Lower lobe of right lung (tissue), 2 donors: ENCODE data around the gene C11orf16. TPM values are rescaled to one million over a fixed set of nuclear protein-coding genes. Genes with fewer than 3 reads are reported as not detected.

ENCODE experiments used
- ATAC-seq, 2 donors: fragments of 200-7000 bp; cut with Tn5 transposase; one replicate each; pipeline ENCODE4 v1.9.1; 2020 to 2022; ENCODE audit warnings: mild to moderate bottlenecking in 2 of 2, moderate library complexity in 2 of 2
- DNase-seq: peaks from one replicate; pipeline ENCODE4 v3.0.0-alpha.2; 2020
- H3K27ac ChIP-seq: fragments of 200-600 bp; one replicate; pipeline ENCODE4 v1.8.0; 2022
- H3K27me3 ChIP-seq: fragments of 200-600 bp; one replicate; pipeline ENCODE4 v1.8.0; 2022; ENCODE audit warnings: low read depth
- H3K36me3 ChIP-seq: fragments of 200-600 bp; one replicate; pipeline ENCODE4 v1.8.0; 2022; ENCODE audit warnings: mild to moderate bottlenecking
- H3K4me1 ChIP-seq: fragments of 200-600 bp; one replicate; pipeline ENCODE4 v1.8.0; 2022
- H3K4me3 ChIP-seq: fragments of 200-600 bp; one replicate; pipeline ENCODE4 v1.8.0; 2022; ENCODE audit warnings: mild to moderate bottlenecking
- H3K9me3 ChIP-seq: fragments of 200-600 bp; one replicate; pipeline ENCODE4 v1.8.0; 2022
- CTCF ChIP-seq: fragments of 200-600 bp; IDR thresholded peaks from one replicate; pipeline ENCODE4 v1.8.0; 2022; ENCODE audit warnings: antibody characterized with exemption, mild to moderate bottlenecking
- intact Hi-C: fragments of 100-400 bp; cut with DNase I; formaldehyde crosslinking; loops from one replicate; pipeline ENCODE4 v1.11.0; 2022
- total RNA-seq: library from RNA; stranded (reverse); fragmentation: NEBNext Ultra II Directional; extraction: Animal tissue kit (Norgen Biotek cat#: 25700); gene quantifications from one replicate; pipeline ENCODE4 v1.2.1, GENCODE V29; 2021
- donor health status: DM: no; HTN: yes; CAD: no; lungs with severe emphysema.

C11orf16 gene
- total RNA-seq, 1 donor from 2014 or later = 5.4 TPM

GRCh38 chr11:8914661-8915018 is 18.1 kb downstream of the C11orf16 start:
- ATAC-seq = no peak

GRCh38 chr11:8913961-8914660 is 18.6 kb downstream of the C11orf16 start:
- Histone ChIP-seq H3K9me3 (no peaks in the 10 kb centered on the region), H3K36me3 (peaks cover 32% of the 10 kb centered on the region), H3K4me1 (peaks cover 61% of the 10 kb centered on the region), H3K27ac (peak overlapping the region; percentile 42), H3K27me3 (no peaks in the 10 kb centered on the region), H3K4me3 (peak overlapping the region; percentile 24)
- intact Hi-C loops = no loop called here
- ATAC-seq (no peak), DNase-seq (no peak)
- peak; percentile 66 for TF ChIP-seq CTCF

More at GRCh38 chr11:8914661-8915018, 18.1 kb downstream of the C11orf16 start:
- H3K4me1 ChIP-seq = peaks cover 58% of the 10 kb centered on the region
- H3K9me3 ChIP-seq = no peaks in the 10 kb centered on the region
- DNase-seq = no peak
- no peaks in the 10 kb centered on the region for H3K27me3 ChIP-seq
- intact Hi-C loops = no loop called here
- H3K4me3 ChIP-seq = peak overlapping the region; percentile 24
- peaks cover 37% of the 10 kb centered on the region for H3K36me3 ChIP-seq
- TF ChIP-seq CTCF = no peak
- no peak overlapping the region for H3K27ac ChIP-seq

GRCh38 chr11:8911029-8911823 is 21.5 kb downstream of the C11orf16 start, which contains the start of gene AKIP1:
Gene AKIP1 (plus strand): TSS chr11:8911189. CDS start chr11:8911450, 261 bp downstream.
- peaks cover 40% of the 10 kb centered on the region for H3K4me1 ChIP-seq
- intact Hi-C loops = no loop called here
- H3K4me3 ChIP-seq = peak within 1 kb of the TSS; percentile 87
- peaks cover 9% of the 10 kb centered on the region for H3K36me3 ChIP-seq
- no peak for TF ChIP-seq CTCF
- no peaks in the 10 kb centered on the region for H3K9me3 ChIP-seq
- peak; percentile 95 for DNase-seq
- ATAC-seq = peak; percentile 98
- H3K27ac ChIP-seq = peak within 1 kb of the TSS; percentile 90
- no peaks in the 10 kb centered on the region for H3K27me3 ChIP-seq

GRCh38 chr11:8910649-8911026 is 22.1 kb downstream of the C11orf16 start:
- no peak for DNase-seq
- TF ChIP-seq CTCF = no peak
- H3K36me3 ChIP-seq = peaks cover 4% of the 10 kb centered on the region
- peak; percentile 18 to 24 for ATAC-seq
- peaks cover 38% of the 10 kb centered on the region for H3K4me1 ChIP-seq
- intact Hi-C loops = no loop called here
- peak overlapping the region; percentile 90 for H3K27ac ChIP-seq
- no peaks in the 10 kb centered on the region for H3K9me3 ChIP-seq
- no peaks in the 10 kb centered on the region for H3K27me3 ChIP-seq
- peak overlapping the region; percentile 87 for H3K4me3 ChIP-seq

GRCh38 chr11:8908099-8908498 is 24.6 kb downstream of the C11orf16 start:
- ATAC-seq (no peak), DNase-seq (no peak)
- Histone ChIP-seq H3K9me3 (no peaks in the 10 kb centered on the region), H3K4me1 (peaks cover 18% of the 10 kb centered on the region), H3K36me3 (no peaks in the 10 kb centered on the region), H3K27me3 (no peaks in the 10 kb centered on the region), H3K27ac (no peak overlapping the region), H3K4me3 (no peak overlapping the region)
- no peak for TF ChIP-seq CTCF
- intact Hi-C loops = no loop called here
